GM19372 (cell line): ENCODE data around the gene AGA.

Experiments used
- ATAC-seq: cut with Tn5 transposase; IDR thresholded peaks from one replicate; pipeline ENCODE4 v1.9.1; 2021; ENCODE audit warnings: mild to moderate bottlenecking, low read depth, moderate library complexity; ENCODE audit not compliant: unreplicated experiment

Gene AGA

DNA sequence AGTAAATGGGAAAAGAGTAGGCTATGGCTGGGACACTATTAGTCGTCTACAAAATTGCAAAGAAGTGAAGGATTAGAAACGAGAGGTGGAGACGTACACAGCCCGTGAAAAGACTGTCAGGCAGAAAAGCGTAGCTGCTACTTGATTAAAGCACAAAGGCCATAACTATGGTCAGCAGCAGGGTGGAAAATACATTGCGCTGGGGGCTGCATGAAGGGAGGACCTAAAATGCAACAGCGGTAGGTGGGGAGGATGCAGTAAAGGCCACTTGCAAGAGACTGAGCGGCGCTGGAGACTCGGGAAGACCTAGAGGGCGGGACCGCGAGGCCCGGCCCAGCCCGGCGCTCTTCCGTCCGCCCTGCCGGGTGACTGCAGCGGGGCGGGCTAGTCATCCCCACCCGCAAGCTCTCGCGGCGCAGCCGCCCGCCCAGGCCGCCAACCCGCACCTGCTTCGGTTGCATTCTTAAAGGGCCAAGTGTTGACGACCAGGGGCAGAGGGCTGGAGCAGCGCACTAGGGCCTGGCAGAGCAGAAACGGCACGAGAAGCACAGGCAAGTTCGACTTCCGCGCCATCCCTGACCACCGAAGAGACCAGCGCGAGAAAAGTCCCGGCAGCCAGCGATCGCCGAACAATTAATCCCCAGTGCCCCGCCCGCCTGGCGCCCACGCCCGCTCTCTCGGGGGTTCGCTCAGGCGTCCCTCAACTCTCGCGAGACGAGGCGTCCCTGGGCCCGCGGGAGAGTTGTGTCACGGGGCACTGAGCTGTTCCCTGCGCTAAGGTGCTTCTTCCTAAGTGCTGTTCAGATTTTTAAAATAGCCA is at the start of gene AGA:
AGA (minus strand) TSS at position 635 of the 820 bp plus-strand sequence; CDS start at position 573, 62 bp downstream.
- peak; percentile 81 for ATAC-seq

DNA sequence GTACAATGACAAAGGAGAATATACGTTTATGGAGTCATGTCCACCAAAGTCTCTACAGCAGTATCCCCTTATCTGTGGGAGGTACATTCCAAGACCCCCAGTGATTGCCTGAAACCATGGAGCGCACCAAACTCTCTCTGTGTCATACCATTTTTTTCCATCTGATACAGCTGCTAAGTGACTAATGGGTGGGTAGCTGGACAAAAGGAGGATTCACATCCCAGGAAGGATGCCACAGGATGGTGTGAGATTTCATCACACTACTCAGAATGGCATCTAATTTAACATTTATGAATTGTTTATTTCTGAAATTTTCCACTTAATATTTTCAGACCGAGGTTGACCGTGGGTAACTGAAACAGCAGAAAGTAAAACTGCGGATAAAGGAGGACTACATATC is 49.8 kb upstream of the AGA start:
- ATAC-seq: no peak

- no peak for ATAC-seq
These were observed 48.5 kb upstream of the AGA start for GRCh38 chr4:177490769-177491168.

- no peak for ATAC-seq
These were observed 47.4 kb upstream of the AGA start for GRCh38 chr4:177489471-177490246.

- no peak for ATAC-seq
These were observed 45.7 kb upstream of the AGA start for GRCh38 chr4:177487977-177488376.

DNA sequence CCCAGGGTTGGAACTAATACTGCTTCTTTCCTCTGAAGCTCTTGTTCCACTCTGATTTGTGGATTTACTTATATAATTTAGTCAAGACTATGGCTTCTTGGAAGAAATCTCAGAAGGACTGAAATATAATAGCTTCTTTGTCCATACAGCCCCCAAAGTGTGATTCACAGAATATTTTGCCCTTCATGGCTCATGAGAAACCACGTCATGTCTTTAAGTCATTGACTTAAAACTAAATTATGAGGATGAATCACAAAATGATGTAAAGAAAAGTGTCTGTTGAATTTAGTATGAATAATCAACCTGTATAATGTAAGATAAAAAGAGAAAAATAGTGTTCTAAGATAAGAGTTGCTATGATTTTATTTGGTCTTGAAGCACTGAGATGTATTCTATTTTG is 43.3 kb upstream of the AGA start:
- ATAC-seq: no peak

GRCh38 chr4:177484613-177485021 is 42.4 kb upstream of the AGA start:
- no peak for ATAC-seq

GRCh38 chr4:177483760-177484159 is 41.5 kb upstream of the AGA start:
- ATAC-seq: no peak

GRCh38 chr4:177483271-177483670 is 41.0 kb upstream of the AGA start:
- no peak for ATAC-seq

GRCh38 chr4:177482367-177482766 is 40.1 kb upstream of the AGA start:
- no peak for ATAC-seq

GRCh38 chr4:177480795-177481194 is 38.6 kb upstream of the AGA start:
- ATAC-seq: no peak

DNA sequence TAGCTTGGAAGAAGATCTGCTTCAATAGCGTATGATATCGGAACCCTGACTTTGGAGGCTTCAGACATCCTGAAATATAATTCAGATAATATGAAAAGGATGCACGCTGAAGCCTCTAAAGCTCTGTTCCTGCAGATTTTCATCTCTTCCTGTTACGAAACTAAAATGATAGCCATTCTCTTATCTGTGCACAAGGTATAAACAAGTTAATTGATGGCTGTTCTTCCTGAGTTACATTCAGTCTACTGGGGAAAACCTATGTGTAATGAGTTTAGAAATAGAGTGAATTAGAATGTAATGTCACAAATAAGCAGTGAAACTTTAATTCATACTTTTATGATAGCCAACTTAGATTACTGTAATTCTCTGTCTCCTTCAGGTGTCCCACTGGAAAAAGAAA is 36.8 kb upstream of the AGA start:
- no peak for ATAC-seq

GRCh38 chr4:177478496-177478895 is 36.3 kb upstream of the AGA start:
- ATAC-seq: no peak

GRCh38 chr4:177473991-177474390 is 31.8 kb upstream of the AGA start:
- ATAC-seq: no peak

DNA sequence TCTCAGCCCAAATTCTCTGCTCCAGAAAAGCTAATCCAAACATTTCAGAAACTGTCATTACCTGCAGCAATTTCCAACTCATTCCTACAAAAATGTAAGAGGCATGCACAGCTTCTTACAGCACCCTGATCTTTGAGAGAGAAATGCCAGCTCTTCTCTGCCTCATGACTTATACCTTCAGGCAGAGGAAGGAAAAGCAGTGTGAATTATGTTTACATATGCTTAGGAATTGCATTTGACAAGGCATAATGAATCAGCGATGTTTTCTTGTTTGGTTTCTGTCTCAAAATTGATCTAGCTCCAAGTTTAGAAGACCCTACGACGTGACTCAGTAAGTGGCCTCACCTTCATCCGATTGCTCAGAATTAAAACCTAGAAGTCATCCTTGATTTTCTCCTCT is 21.8 kb upstream of the AGA start:
- ATAC-seq: no peak

DNA sequence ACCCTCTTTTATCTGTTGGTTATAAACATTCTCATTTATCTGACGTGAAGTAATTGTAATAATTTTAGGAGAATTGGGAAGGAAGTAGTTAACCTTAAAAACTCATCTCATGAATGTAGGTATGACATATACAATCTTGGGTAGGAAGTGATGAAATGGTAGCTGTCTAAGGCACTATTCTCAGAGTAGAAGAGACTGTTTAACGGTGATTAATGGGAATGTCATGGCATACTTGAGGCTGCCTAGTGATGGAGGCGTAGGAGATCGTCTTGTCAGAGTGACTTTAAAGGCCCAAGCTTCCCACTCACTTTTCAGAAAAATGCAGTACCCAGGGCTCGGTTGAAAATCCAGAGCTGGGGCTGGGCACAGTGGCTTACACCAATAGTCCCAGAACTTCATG is 19.4 kb upstream of the AGA start:
- no peak for ATAC-seq

DNA sequence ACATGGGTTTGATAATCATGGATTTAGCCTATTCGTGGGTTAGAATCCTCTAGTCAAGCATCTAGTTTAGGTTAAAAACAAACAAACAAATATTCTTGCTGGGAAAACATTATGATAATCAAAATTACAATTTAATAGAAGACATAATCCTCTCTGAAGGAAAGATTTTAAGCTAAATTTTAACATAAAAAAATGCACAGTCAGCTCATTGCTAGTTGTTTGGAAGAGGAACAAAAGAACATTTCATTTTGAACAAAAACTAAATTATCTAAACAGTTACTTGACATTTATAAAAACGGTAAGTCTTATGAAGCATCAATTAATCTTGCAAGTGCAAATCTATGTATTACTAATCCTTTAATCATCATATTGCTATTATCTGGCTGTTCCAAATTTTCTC is 18.2 kb upstream of the AGA start:
- no peak for ATAC-seq

DNA sequence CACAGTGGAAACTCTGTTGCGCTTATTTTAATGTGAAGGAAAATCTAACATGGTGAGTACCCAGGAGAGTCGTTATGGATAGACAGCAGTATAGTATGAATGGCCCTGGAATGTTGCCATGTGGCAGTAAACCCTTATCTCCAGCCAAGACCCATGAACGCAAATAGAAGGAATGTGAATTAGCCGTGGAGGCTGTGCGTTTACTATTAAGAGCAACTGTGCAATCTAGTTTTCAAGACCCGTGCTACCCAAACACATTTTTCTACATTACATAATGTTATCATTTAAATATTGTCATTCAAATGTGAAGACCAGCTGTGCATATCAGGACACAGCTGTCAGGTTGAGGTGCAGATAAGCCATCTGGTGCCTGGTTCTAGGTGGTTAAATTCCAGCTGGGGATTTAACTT is 13.3 kb upstream of the AGA start:
- ATAC-seq: no peak

DNA sequence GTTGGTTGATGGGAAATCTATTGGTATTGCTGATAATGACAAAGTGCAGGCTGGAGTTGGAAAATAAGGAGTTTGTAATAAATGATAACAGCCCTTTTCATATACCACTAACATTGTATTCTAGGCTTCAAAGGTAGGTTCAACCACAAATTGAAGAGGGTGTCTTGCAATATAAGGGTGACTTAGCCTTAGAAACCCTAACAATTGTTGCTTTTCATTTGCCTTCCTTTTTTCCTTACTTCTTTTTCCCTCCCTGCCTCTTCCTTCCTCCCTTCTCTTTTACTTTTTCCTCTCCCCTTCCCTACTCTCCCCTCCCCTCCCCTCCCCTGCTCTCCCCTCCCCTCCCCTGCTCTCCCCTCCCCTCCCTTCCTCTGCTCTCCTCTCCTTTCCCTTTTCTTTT is 10.9 kb upstream of the AGA start:
- ATAC-seq: no peak

GRCh38 chr4:177451108-177451500 is 8.9 kb upstream of the AGA start:
- ATAC-seq: no peak

GRCh38 chr4:177450426-177451107 is 8.3 kb upstream of the AGA start:
- ATAC-seq: no peak
